HG03135 (cell line): ENCODE measurements around the gene NTRK2.

ENCODE experiments used
- ATAC-seq: cut with Tn5 transposase; IDR thresholded peaks from one replicate; pipeline ENCODE4 v1.9.1; 2021; ENCODE audit warnings: mild to moderate bottlenecking, moderate library complexity; ENCODE audit not compliant: unreplicated experiment

NTRK2 gene

GRCh38 chr9:84928419-84928818 lies 258.9 kb downstream of the NTRK2 start:
- ATAC-seq, result no peak

- ATAC-seq, result no peak
Measured at GRCh38 chr9:84929068-84929467, 259.5 kb downstream of the NTRK2 start.

- no peak for ATAC-seq
Measured at GRCh38 chr9:84932915-84933527, 263.5 kb downstream of the NTRK2 start.

- no peak for ATAC-seq
Measured at GRCh38 chr9:84935528-84936117, 266.1 kb downstream of the NTRK2 start.

GRCh38 chr9:84937180-84937579 lies 267.7 kb downstream of the NTRK2 start:
- no peak for ATAC-seq

GRCh38 chr9:84937581-84937980 lies 268.1 kb downstream of the NTRK2 start:
- no peak for ATAC-seq

GRCh38 chr9:84939774-84940173 lies 270.2 kb downstream of the NTRK2 start:
- no peak for ATAC-seq

- no peak for ATAC-seq
Measured at GRCh38 chr9:84940294-84940693, 270.8 kb downstream of the NTRK2 start.

- ATAC-seq, result no peak
Measured at GRCh38 chr9:84941792-84942191, 272.3 kb downstream of the NTRK2 start.

- ATAC-seq, result no peak
Measured at GRCh38 chr9:84943482-84944050, 274.0 kb downstream of the NTRK2 start.

- no peak for ATAC-seq
Measured at GRCh38 chr9:84945878-84946538, 276.5 kb downstream of the NTRK2 start.

GRCh38 chr9:84947412-84947972 lies 278.0 kb downstream of the NTRK2 start:
- no peak for ATAC-seq

GRCh38 chr9:84949258-84949657 lies 279.7 kb downstream of the NTRK2 start:
- ATAC-seq, result no peak

GRCh38 chr9:84949971-84950370 lies 280.4 kb downstream of the NTRK2 start:
- ATAC-seq, result no peak

- ATAC-seq, result no peak
Measured at GRCh38 chr9:84950879-84951811, 281.6 kb downstream of the NTRK2 start.

- no peak for ATAC-seq
Measured at GRCh38 chr9:84953252-84953773, 283.8 kb downstream of the NTRK2 start.

GRCh38 chr9:84953797-84954705 lies 284.5 kb downstream of the NTRK2 start:
- peak; percentile 99 for ATAC-seq

GRCh38 chr9:84955155-84955554 lies 285.6 kb downstream of the NTRK2 start:
- ATAC-seq, result no peak

GRCh38 chr9:84955971-84956370 lies 286.4 kb downstream of the NTRK2 start:
- ATAC-seq, result no peak
